Peyer's patch (tissue), 4 donors: ENCODE data around the gene MED17.

ENCODE experiments used
- CTCF ChIP-seq, 6 experiments: fragments of 450-650 bp in 4 of 6; fragments of 200-600 bp in 2 of 6; sonication (generic) in 1 of 6; IDR thresholded peaks; one replicate each; pipeline ENCODE4 v1.5.1; 2017 to 2019; ENCODE audit warnings: antibody characterized with exemption in 6 of 6, mild to moderate bottlenecking in 3 of 6, moderate library complexity in 1 of 6
- POLR2A ChIP-seq, 2 donors: fragments of 450-650 bp; IDR thresholded peaks; one replicate each; pipeline ENCODE4 v1.5.1; 2017; ENCODE audit warnings: antibody characterized with exemption in 2 of 2, mild to moderate bottlenecking in 2 of 2, moderate library complexity in 2 of 2

GRCh38 chr11:93820847-93821246 is 36.8 kb downstream of the MED17 start:
- TF ChIP-seq POLR2A (IDR thresholded peaks at IDR 0.05) (no peak), CTCF (IDR thresholded peaks at IDR 0.05) (no peak)
